Spinal cord (tissue), 10 donors: ENCODE data around the gene CDH13. TPM values are rescaled to one million over a fixed set of nuclear protein-coding genes. Genes with fewer than 3 reads are reported as not detected.

Source experiments
- DNase-seq, 6 donors: peaks; one replicate each; pipeline versions ENCODE4 v3.0.0 to v3.0.0-alpha.2; 2013 to 2015; ENCODE audit warnings: low spot score in 6 of 6, low read depth in 4 of 6
- H3K27ac ChIP-seq: one replicate; pipeline ENCODE4 v1.5.1; 2013; ENCODE audit warnings: low read depth, low read length, control low read depth
- H3K27me3 ChIP-seq: one replicate; pipeline ENCODE4 v1.6.1; 2013; ENCODE audit warnings: low read length; ENCODE audit not compliant: control insufficient read depth, insufficient read depth
- H3K36me3 ChIP-seq: one replicate; pipeline ENCODE4 v1.6.1; 2013; ENCODE audit warnings: low read length; ENCODE audit not compliant: control insufficient read depth, insufficient read depth
- H3K4me1 ChIP-seq: one replicate; pipeline ENCODE4 v1.6.1; 2013; ENCODE audit warnings: low read length; ENCODE audit not compliant: control insufficient read depth, insufficient read depth
- H3K4me3 ChIP-seq: one replicate; pipeline ENCODE4 v1.5.1; 2013; ENCODE audit warnings: low read depth, low read length, control low read depth
- H3K9me3 ChIP-seq: one replicate; pipeline ENCODE4 v1.6.1; 2013; ENCODE audit warnings: low read length; ENCODE audit not compliant: control insufficient read depth, insufficient read depth
- WGBS: methylation state at CpG from one replicate; pipeline ENCODE4 v1.1.5; 2013; ENCODE audit warnings: missing lambda C conversion rate; ENCODE audit not compliant: insufficient coverage; 5-methylcytosine and 5-hydroxymethylcytosine counted together
- polyA plus RNA-seq, 2 donors: library from polyadenylated mRNA; unstranded; fragments of 120-200 nt; gene quantifications; one replicate each; pipeline ENCODE4 v1.2.1, GENCODE V29; 2013; ENCODE audit not compliant: insufficient read length in 2 of 2
- total RNA-seq, 2 donors: library from RNA; depleted of rRNA in 1 of 2; stranded (reverse); fragments of 120-200 nt in 1 of 2; fragments of >200 nt in 1 of 2; gene quantifications; one replicate each; pipeline versions ENCODE4 v1.2.3 to v1.2.4, GENCODE V29; 2013 to 2014
- donor health status: healthy.

CDH13 gene
- total and polyA plus RNA-seq, 4 donors = 34.5 to 82.3 (median 76.4) TPM

DNA sequence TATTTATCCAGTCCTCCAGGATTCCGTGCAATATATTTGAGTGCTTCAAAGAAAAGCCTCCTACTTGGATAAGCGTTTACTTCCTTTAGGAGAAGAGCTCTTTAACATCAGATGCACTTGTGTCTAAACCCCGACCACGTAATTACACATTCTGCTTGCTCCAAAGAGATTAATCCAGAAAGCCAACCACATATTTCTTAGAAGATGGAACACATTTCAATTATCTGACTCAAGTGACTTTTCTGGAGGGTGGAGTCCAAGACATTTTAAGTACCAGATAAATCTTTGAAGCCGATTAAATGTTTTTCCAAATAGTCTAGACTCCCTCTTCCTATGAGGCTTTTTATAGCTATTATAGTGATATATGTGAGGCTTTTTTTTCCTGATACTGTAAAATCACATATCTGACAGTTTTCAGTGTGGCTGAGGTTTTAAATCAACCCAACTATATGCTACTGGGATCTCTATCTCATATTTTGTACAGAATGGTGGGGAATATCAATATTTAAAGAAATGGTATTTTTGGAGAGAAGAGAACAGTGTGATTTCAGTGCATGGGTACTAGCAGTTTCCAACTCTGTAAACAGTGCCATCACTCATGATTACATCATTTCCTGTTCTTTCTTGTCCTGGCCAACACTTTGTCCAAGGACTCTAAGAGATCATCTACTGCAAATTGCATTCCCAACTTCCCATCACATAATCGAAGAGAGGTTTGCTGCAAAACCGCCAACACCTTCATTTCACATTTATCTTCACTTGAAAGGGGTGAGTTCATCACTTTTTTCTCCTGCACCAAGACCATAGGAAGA lies 988.6 kb downstream of the CDH13 start:
- peak in 1 of 6 donors; percentile 46 for DNase-seq
- H3K4me1 ChIP-seq = no peaks in the 10 kb centered on the region
- no peak overlapping the region for H3K27ac ChIP-seq
- WGBS = 94% methylated on average over 3 of the region's 7 CpGs
- H3K4me3 ChIP-seq = no peak overlapping the region
- H3K9me3 ChIP-seq = no peaks in the 10 kb centered on the region
- no peaks in the 10 kb centered on the region for H3K27me3 ChIP-seq
- H3K36me3 ChIP-seq = no peaks in the 10 kb centered on the region

DNA sequence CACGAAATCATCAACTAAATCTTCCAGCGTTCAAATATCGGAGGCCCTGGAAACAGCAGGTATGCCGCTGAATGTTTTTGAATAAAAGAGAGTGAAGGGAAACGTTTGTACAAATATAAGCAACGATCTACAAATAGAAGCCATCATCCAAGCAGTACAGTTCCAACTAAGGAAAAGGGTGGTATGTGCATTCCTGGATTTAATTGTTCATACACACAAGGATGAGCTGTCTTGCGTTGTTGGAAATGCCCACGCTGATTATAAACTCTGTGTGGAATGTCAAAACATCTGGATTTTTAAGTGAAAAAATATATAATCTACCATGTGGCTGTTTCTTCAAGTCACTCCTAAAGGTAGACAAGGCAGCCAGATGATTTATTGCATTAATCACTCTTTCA lies 989.2 kb downstream of the CDH13 start:
- H3K36me3 ChIP-seq = no peaks in the 10 kb centered on the region
- no peak overlapping the region for H3K27ac ChIP-seq
- no peaks in the 10 kb centered on the region for H3K27me3 ChIP-seq
- no peaks in the 10 kb centered on the region for H3K4me1 ChIP-seq
- 100% methylated on average over 1 of the region's 8 CpGs for WGBS
- no peaks in the 10 kb centered on the region for H3K9me3 ChIP-seq
- no peak for DNase-seq
- no peak overlapping the region for H3K4me3 ChIP-seq

DNA sequence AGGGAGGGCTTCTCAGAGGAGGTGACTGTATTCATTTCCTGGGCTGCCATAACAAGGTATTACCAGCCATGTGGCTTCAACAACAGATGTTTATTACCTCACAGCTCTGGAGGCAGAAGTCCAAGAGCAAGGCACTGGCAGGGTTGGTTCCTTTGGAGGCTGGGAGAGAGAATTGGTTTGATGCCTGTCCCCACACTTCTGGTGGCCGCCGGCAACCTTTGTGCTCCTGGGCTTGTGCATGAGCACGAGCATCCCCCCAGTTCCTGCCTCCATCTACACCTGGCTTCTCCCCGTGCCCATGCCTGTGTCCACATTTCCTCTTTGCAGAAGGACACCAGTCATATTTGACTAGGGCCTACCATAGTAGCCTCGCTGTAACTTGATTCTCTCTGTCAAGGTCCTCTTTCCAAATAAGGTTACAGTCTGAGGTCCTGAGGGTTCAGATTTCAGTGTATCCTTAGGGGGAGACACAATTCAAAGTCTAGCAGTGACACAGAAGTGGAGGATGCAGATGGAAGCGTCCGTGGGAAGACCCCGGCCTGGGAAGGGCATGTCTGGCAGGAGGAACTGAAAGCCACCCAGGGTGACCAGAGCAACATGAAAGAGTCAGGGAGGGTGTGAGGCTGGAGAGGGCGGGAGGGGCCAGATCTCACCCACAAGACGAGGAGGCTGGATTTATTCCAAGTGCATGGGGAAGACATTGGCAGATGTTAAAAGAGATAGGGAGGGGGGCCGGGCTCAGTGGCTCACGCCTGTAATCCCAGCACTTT lies 992.8 kb downstream of the CDH13 start:
- WGBS = 72% methylated on average over 11 of the region's 12 CpGs
- no peaks in the 10 kb centered on the region for H3K27me3 ChIP-seq
- H3K4me1 ChIP-seq = no peaks in the 10 kb centered on the region
- H3K4me3 ChIP-seq = no peak overlapping the region
- no peak for DNase-seq
- no peak overlapping the region for H3K27ac ChIP-seq
- no peaks in the 10 kb centered on the region for H3K36me3 ChIP-seq
- no peaks in the 10 kb centered on the region for H3K9me3 ChIP-seq

DNA sequence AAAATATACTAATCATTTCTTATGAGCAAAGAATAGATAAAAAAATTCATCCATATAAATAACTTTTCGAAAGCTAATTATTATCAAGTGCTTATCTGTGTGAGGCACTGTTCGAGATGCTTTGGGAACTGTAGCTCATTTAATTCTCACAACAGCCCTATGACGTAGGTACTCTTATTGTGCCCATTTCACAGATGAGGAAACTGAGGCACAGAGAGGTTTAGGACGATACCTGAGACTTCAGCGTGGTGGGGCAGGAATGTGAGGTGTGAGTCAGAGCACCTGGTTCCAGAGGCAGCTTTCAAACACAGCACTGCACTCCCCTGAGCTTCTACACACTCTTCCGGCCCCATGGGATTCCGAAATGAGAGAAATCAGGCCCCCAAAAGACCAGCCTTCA lies 995.2 kb downstream of the CDH13 start:
- 100% methylated on average over 3 of the region's 7 CpGs for WGBS
- no peak for DNase-seq
- no peaks in the 10 kb centered on the region for H3K27me3 ChIP-seq
- H3K4me1 ChIP-seq = no peaks in the 10 kb centered on the region
- no peak overlapping the region for H3K27ac ChIP-seq
- no peak overlapping the region for H3K4me3 ChIP-seq
- H3K9me3 ChIP-seq = no peaks in the 10 kb centered on the region
- no peaks in the 10 kb centered on the region for H3K36me3 ChIP-seq

DNA sequence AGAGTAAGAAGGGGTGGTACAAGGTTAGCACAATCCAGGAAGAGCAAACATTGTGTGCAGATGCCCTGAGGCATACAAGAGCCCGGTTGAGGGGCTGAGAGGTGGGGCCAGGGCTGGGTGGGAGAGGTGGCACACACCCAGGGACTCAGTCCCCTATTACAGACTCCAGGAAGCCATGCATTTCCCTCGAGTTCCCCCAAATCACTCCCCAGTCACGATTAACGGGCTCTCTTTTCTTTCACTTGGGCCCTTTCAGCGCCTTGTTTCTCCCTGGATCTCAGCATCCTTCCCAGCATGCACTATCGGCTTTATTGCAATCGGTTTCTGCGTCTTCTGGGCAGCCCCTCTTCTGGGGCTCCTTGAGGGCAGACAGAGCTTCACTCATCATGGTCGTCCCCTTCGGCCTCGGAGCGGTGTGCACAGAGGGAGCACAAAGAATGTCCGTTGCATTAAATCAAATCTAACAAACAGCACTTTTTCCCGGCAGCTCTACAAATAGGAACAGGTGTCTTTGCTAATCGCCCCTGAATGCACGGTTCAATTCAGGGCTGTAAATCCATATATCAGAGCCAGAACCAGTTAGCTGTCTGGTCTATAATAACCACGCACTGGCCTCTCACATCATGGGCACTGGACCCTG lies 996.4 kb downstream of the CDH13 start:
- Histone ChIP-seq H3K4me3 (no peak overlapping the region), H3K36me3 (no peaks in the 10 kb centered on the region), H3K9me3 (no peaks in the 10 kb centered on the region), H3K27me3 (no peaks in the 10 kb centered on the region), H3K4me1 (no peaks in the 10 kb centered on the region), H3K27ac (no peak overlapping the region)
- WGBS = 53% methylated on average over 17 of the region's 17 CpGs
- DNase-seq = peak in 1 of 6 donors; percentile 8

DNA sequence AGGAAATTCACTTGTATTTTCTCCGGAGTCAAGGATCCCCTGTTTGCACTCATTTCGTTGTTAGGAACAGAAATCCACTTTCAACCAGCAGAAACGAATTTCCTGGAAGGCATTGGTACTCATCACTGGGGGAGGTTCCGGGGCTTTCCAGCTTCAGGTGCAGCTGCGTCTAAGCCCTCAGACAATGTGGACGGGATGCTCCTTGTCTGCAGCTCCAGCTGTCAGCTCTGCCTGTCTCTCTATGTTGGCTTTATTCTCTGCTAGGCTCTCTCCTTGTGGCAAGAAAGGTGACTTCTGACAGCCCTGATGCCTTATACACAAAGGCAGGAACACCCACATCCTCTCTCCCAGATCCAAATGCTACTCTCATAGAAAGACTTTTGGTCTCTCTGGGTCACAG lies 997.1 kb downstream of the CDH13 start:
- H3K36me3 ChIP-seq = no peaks in the 10 kb centered on the region
- peak in 1 of 6 donors; percentile 28 for DNase-seq
- WGBS = 72% methylated on average over 6 of the region's 6 CpGs
- H3K27ac ChIP-seq = no peak overlapping the region
- no peak overlapping the region for H3K4me3 ChIP-seq
- H3K27me3 ChIP-seq = no peaks in the 10 kb centered on the region
- H3K9me3 ChIP-seq = no peaks in the 10 kb centered on the region
- H3K4me1 ChIP-seq = no peaks in the 10 kb centered on the region

DNA sequence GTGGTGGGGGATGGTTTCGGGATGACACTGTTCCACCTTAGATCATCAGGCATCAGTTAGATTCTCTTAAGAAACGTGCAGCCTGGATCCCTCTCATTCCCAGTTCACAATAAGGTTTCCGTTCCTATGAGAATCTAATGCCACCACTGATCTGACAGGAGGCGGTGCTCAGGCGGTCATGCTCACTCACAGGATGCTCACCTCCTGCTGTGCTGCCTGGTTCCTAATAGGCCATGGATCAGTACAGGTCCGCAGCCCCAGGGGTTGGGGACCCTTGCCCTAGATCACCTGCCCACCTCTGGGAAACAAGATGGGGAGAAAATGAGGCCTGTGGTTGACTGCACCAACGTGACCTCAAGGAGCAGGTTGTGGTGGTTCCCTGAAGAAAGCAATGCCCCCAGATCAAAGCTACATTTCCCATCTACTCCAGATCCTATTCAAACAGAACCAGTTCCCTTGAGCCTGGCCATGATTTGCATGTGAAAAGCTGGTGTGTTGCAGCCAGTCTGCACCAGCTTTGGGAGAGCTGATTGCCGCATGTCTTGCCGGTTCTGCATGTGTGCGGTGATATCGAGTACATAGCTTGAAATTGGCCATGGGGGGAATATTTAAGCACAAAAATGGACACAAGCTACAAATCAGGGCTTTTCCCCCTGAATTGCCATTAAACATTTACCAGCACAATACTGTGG lies 997.8 kb downstream of the CDH13 start:
- 77% methylated on average over 8 of the region's 11 CpGs for WGBS
- DNase-seq = peak in 1 of 6 donors; percentile 70
- no peaks in the 10 kb centered on the region for H3K27me3 ChIP-seq
- no peak overlapping the region for H3K27ac ChIP-seq
- no peaks in the 10 kb centered on the region for H3K9me3 ChIP-seq
- H3K4me1 ChIP-seq = no peaks in the 10 kb centered on the region
- H3K4me3 ChIP-seq = no peak overlapping the region
- H3K36me3 ChIP-seq = no peaks in the 10 kb centered on the region

DNA sequence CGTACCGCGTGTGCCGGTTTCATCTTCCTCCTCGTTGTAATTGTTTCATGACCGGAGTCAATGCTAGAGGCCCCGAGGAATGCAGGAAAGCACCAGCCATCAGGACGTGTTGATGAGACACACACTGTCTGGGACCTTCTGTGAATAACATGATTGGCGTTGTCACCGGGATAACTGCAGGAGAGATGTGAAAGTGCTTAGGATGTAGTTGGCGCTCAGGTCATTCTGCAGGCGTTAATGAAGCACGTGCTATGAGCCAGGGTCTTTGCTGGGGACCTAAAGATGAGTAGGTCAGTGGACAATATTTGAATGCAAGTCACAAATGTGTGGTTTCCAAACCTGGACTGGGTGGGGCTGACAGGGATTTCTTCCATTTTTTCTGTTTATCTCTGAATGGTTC lies 999.4 kb downstream of the CDH13 start:
- WGBS = 94% methylated on average over 13 of the region's 13 CpGs

DNA sequence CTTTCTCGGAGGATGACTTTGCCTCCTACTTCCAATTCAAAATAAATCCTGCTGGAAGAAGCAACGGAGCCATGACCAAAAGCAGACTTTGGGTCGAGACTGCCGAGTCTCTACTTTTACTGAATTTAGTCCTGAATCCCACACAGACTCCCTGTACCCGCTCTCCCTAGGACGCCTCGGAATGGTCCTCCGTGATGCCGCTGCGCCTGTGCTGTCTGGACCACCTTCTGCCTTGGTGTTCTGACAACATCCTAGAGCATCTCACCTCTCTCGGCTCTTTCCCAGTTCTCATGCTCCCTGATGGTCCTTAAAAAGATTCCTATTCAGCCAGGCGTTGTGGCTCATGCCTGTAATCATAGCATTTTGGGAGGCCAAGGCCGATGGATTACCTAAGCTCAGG lies 999.9 kb downstream of the CDH13 start:
- 95% methylated on average over 12 of the region's 13 CpGs for WGBS
- H3K9me3 ChIP-seq = no peaks in the 10 kb centered on the region
- no peak for DNase-seq
- H3K27me3 ChIP-seq = no peaks in the 10 kb centered on the region
- no peak overlapping the region for H3K27ac ChIP-seq
- H3K36me3 ChIP-seq = no peaks in the 10 kb centered on the region
- H3K4me3 ChIP-seq = no peak overlapping the region
- H3K4me1 ChIP-seq = no peaks in the 10 kb centered on the region

More for the DNA sequence above, 999.4 kb downstream of the CDH13 start:
- no peak for DNase-seq
- Histone ChIP-seq H3K4me1 (no peaks in the 10 kb centered on the region), H3K4me3 (no peak overlapping the region), H3K36me3 (no peaks in the 10 kb centered on the region), H3K9me3 (no peaks in the 10 kb centered on the region), H3K27ac (no peak overlapping the region), H3K27me3 (no peaks in the 10 kb centered on the region)
